ENCODE results near the gene ARFGEF3.

GRCh38 chr6:138161088-138161337 is 726 bp upstream of the ARFGEF3 start:
- TF ChIP-seq POLR2AphosphoS5 (IDR thresholded peaks at IDR 0.05; ENCODE audit: borderline replicate concordance, low read depth, low read length): no peak
- no peak for TF ChIP-seq EZH2 (IDR thresholded peaks at IDR 0.05)
